Fibroblast of skin of left quadriceps (primary cell): Measurements from ENCODE around the gene NR6A1.

Source experiments
- DNase-seq, 2 experiments: peaks; one replicate each; pipeline ENCODE4 v3.0.0-alpha.2; 2013; ENCODE audit warnings: low read depth in 2 of 2

Gene NR6A1

GRCh38 chr9:124658165-124659017 is 112.7 kb downstream of the NR6A1 start:
- DNase-seq, result peak; percentile 95 to 96

- DNase-seq, result no peak
Measured at GRCh38 chr9:124657516-124657915, 113.6 kb downstream of the NR6A1 start.

- DNase-seq, result no peak
Measured at GRCh38 chr9:124654431-124654830, 116.7 kb downstream of the NR6A1 start.

- peak; percentile 74 to 78 for DNase-seq
Measured at GRCh38 chr9:124652615-124653393, 118.3 kb downstream of the NR6A1 start.

GRCh38 chr9:124652203-124652602 is 118.9 kb downstream of the NR6A1 start:
- no peak for DNase-seq

GRCh38 chr9:124645274-124645673 is 125.8 kb downstream of the NR6A1 start:
- no peak for DNase-seq

GRCh38 chr9:124639637-124640036 is 131.5 kb downstream of the NR6A1 start:
- DNase-seq, result no peak

GRCh38 chr9:124635285-124635684 is 135.8 kb downstream of the NR6A1 start:
- no peak for DNase-seq

- peak; percentile 73 to 78 for DNase-seq
Measured at GRCh38 chr9:124632077-124632621, 139.0 kb downstream of the NR6A1 start.

- DNase-seq, result no peak
Measured at GRCh38 chr9:124631326-124631725, 139.8 kb downstream of the NR6A1 start.

GRCh38 chr9:124629600-124629999 is 141.5 kb downstream of the NR6A1 start:
- no peak for DNase-seq

- no peak for DNase-seq
Measured at GRCh38 chr9:124628741-124629140, 142.4 kb downstream of the NR6A1 start.

GRCh38 chr9:124626276-124626675 is 144.8 kb downstream of the NR6A1 start:
- DNase-seq, result peak; percentile 62 to 64

GRCh38 chr9:124625087-124625486 is 146.0 kb downstream of the NR6A1 start:
- no peak for DNase-seq

- DNase-seq, result no peak
Measured at GRCh38 chr9:124624735-124624992, 146.4 kb downstream of the NR6A1 start.

- no peak for DNase-seq
Measured at GRCh38 chr9:124623966-124624734, 147.0 kb downstream of the NR6A1 start.

- no peak for DNase-seq
Measured at GRCh38 chr9:124622882-124623281, 148.2 kb downstream of the NR6A1 start.

GRCh38 chr9:124621371-124622328 is 149.5 kb downstream of the NR6A1 start:
- peak; percentile 60 to 62 for DNase-seq

GRCh38 chr9:124618476-124618875 is 152.6 kb downstream of the NR6A1 start:
- no peak for DNase-seq

GRCh38 chr9:124617477-124618141 is 153.5 kb downstream of the NR6A1 start:
- DNase-seq, result peak; percentile 52 to 56
